Activated CD4-positive, alpha-beta T cell treated with anti-CD3 and anti-CD28 coated beads for 36 hours (primary cell): ENCODE measurements around the gene SEC23A. TPM values are rescaled to one million over a fixed set of nuclear protein-coding genes. Genes with fewer than 3 reads are reported as not detected.
"Not testable (repeated sequence)": the region's sequence is repeated elsewhere in the genome, so short reads cannot be mapped to it uniquely, and the experiment has no call there.

Source experiments
- ATAC-seq: fragments of 200-7000 bp; cut with Tn5 transposase; one replicate; pipeline ENCODE4 v1.10.0; 2021; ENCODE audit warnings: mild to moderate bottlenecking, moderate library complexity
- CTCF ChIA-PET: fragments of 350-600 bp; sonication (Branson Sonifier 250); formaldehyde crosslinking; loops from one replicate; lab custom pipeline; 2021; ENCODE audit warnings: antibody characterized with exemption; lab: Charles Lee
- POLR2A ChIA-PET: fragments of 350-600 bp; sonication (Branson Sonifier 250); formaldehyde crosslinking; loops from one replicate; lab custom pipeline; 2021; ENCODE audit warnings: antibody characterized with exemption, inconsistent platforms; lab: Charles Lee
- DNase-seq: peaks from one replicate; pipeline ENCODE4 v3.0.0-alpha.2; 2020
- H3K27ac Mint-ChIP-seq: one replicate; pipeline ENCODE4 v1.8.0; 2021; ENCODE audit warnings: mixed read lengths
- H3K27me3 Mint-ChIP-seq: one replicate; pipeline ENCODE4 v1.8.0; 2021; ENCODE audit warnings: mixed read lengths
- H3K36me3 Mint-ChIP-seq: one replicate; pipeline ENCODE4 v1.8.0; 2021; ENCODE audit warnings: low read depth, mixed read lengths
- H3K4me1 Mint-ChIP-seq: one replicate; pipeline ENCODE4 v1.8.0; 2021; ENCODE audit warnings: mixed read lengths
- H3K4me3 Mint-ChIP-seq: one replicate; pipeline ENCODE4 v1.8.0; 2021; ENCODE audit warnings: mild to moderate bottlenecking, moderate library complexity, mixed read lengths
- H3K9me3 Mint-ChIP-seq: one replicate; pipeline ENCODE4 v1.8.0; 2021; ENCODE audit warnings: low read depth, mixed read lengths
- intact Hi-C, 2 experiments: fragments of 100-400 bp; cut with DNase I in 1 of 2; cut with micrococcal nuclease in 1 of 2; formaldehyde crosslinking; loops; one replicate each; pipeline versions ENCODE4 v1.14.2 to v1.15.1; 2022 to 2024; cut with DNase I, micrococcal nuclease
- total RNA-seq, 2 experiments: library from RNA; stranded (reverse); gene quantifications; one replicate each; pipeline ENCODE4 v1.2.3, GENCODE V29; 2021

SEC23A gene
- total RNA-seq, 2 experiments from 2014 or later, result 49.6 to 72.8 TPM

GRCh38 chr14:39091716-39092115 is 11.3 kb downstream of the SEC23A start:
- peak overlapping the region; percentile 53 for H3K27ac Mint-ChIP-seq
- no peak overlapping the region for H3K4me3 Mint-ChIP-seq
- CTCF ChIA-PET, result interaction anchor here (0.7 kb wide), 1 partner anchor 72 kb away, joined by 3 read pairs; no protein-coding TSS in a partner anchor
- no peaks in the 10 kb centered on the region for H3K27me3 Mint-ChIP-seq
- POLR2A ChIA-PET, result no interaction called here
- H3K4me1 Mint-ChIP-seq, result peaks cover 39% of the 10 kb centered on the region
- no peaks in the 10 kb centered on the region for H3K9me3 Mint-ChIP-seq
- intact Hi-C loops, result no loop called here
- no peak for DNase-seq
- ATAC-seq, result peak; percentile 76
- H3K36me3 Mint-ChIP-seq, result peaks cover 44% of the 10 kb centered on the region

- peaks cover 36% of the 10 kb centered on the region for H3K4me1 Mint-ChIP-seq
- ChIA-PET CTCF (interaction anchor here (0.6 to 1.0 kb wide), 2 partner anchors 17 to 356 kb away, joined by 3 read pairs; no protein-coding TSS in a partner anchor), POLR2A (no interaction called here)
- no peaks in the 10 kb centered on the region for H3K9me3 Mint-ChIP-seq
- no peak for ATAC-seq
- H3K4me3 Mint-ChIP-seq, result no peak overlapping the region
- peaks cover 50% of the 10 kb centered on the region for H3K36me3 Mint-ChIP-seq
- no peaks in the 10 kb centered on the region for H3K27me3 Mint-ChIP-seq
- peak overlapping the region; percentile 24 for H3K27ac Mint-ChIP-seq
- intact Hi-C loops, result no loop called here
- DNase-seq, result no peak
These were observed 12.4 kb downstream of the SEC23A start for GRCh38 chr14:39090548-39091111.

DNA sequence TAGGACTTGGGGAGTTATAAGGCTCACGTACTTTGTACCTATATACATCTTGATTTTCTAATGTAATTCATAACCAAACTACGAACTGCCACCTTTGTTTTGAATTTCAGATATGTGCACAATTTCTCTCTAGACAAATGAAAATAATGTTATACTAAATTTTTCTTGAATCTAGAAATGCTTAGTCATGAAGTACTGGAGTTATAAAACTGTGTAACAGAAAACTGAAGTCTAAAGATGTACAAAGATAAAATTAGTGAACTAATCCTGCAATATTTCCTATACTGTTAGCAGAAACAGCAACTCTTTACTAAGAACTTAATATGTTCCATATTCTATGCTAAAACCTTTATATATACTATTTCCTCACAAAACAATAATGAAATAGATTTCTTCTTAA is 15.5 kb downstream of the SEC23A start:
- H3K9me3 Mint-ChIP-seq, result no peaks in the 10 kb centered on the region
- ChIA-PET CTCF (no interaction called here), POLR2A (no interaction called here)
- no peaks in the 10 kb centered on the region for H3K27me3 Mint-ChIP-seq
- ATAC-seq (no peak), DNase-seq (no peak)
- intact Hi-C loops, result no loop called here
- H3K4me1 Mint-ChIP-seq, result peaks cover 23% of the 10 kb centered on the region
- no peak overlapping the region for H3K4me3 Mint-ChIP-seq
- H3K36me3 Mint-ChIP-seq, result peaks cover 50% of the 10 kb centered on the region
- H3K27ac Mint-ChIP-seq, result no peak overlapping the region

GRCh38 chr14:39085933-39086332 is 17.1 kb downstream of the SEC23A start:
- H3K27me3 Mint-ChIP-seq, result no peaks in the 10 kb centered on the region
- H3K36me3 Mint-ChIP-seq, result peaks cover 48% of the 10 kb centered on the region
- peaks cover 13% of the 10 kb centered on the region for H3K4me1 Mint-ChIP-seq
- ChIA-PET CTCF (interaction anchor here (1.0 kb wide), 1 partner anchor 48 kb away, joined by 3 read pairs; no protein-coding TSS in a partner anchor), POLR2A (no interaction called here)
- H3K27ac Mint-ChIP-seq, result peak overlapping the region; percentile 6
- DNase-seq (no peak), ATAC-seq (no peak)
- intact Hi-C loops, result no loop called here
- no peaks in the 10 kb centered on the region for H3K9me3 Mint-ChIP-seq
- H3K4me3 Mint-ChIP-seq, result no peak overlapping the region

DNA sequence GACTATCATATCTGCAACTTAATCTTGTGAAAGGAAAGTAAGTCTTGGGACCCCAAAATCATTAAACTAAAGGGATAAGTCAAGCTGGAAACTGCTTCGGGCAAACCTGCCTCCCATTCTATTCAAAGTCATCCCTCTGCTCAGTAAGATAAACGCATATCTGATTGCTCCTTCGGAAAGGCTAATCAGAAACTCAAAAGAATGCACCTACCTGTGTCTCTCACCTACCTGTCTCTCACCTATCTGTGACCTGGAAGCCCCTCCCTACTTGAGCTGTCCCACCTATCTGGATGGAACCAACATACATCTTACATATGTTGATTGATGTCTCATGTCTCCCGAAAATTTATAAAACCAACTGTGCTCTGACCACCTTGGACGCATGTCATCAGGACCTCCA is 19.9 kb downstream of the SEC23A start:
- intact Hi-C loops, result no loop called here
- Mint-ChIP-seq H3K36me3 (peaks cover 43% of the 10 kb centered on the region), H3K27me3 (no peaks in the 10 kb centered on the region), H3K27ac (no peak overlapping the region), H3K4me1 (no peaks in the 10 kb centered on the region), H3K9me3 (no peaks in the 10 kb centered on the region), H3K4me3 (no peak overlapping the region)
- DNase-seq, result no peak
- POLR2A ChIA-PET, result no interaction called here
- CTCF ChIA-PET, result no interaction called here
- ATAC-seq, result no peak

GRCh38 chr14:39080886-39081285 is 22.1 kb downstream of the SEC23A start:
- ChIA-PET CTCF (interaction anchor here (0.6 kb wide), 1 partner anchor 1819 kb away, joined by 4 read pairs; no protein-coding TSS in a partner anchor), POLR2A (no interaction called here)
- DNase-seq (no peak), ATAC-seq (no peak)
- Mint-ChIP-seq H3K27ac (no peak overlapping the region), H3K36me3 (peaks cover 45% of the 10 kb centered on the region), H3K4me1 (no peaks in the 10 kb centered on the region), H3K27me3 (no peaks in the 10 kb centered on the region), H3K4me3 (no peak overlapping the region), H3K9me3 (no peaks in the 10 kb centered on the region)
- intact Hi-C loops, result no loop called here

DNA sequence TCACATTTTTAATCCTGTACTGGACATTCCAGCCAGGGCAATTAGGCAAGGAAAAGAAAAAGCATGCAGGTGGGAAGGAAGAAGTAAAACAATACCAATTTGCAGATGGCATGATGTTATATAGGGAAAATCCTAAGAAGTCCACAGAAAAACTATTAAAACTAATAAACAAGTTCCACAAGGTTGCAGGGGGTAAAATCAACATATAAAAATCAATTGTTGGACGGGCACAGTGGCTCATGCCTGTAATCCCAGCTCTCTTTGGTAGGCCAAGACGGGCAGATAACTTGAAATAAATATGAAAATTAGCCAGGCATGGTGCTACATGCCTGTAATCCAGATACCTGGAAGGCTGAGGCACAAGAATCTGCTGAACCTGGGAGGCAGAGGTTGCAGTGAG is 31.9 kb downstream of the SEC23A start:
- H3K4me3 Mint-ChIP-seq, result no peak overlapping the region
- H3K9me3 Mint-ChIP-seq, result no peaks in the 10 kb centered on the region
- no peaks in the 10 kb centered on the region for H3K4me1 Mint-ChIP-seq
- intact Hi-C loops, result no loop called here
- H3K27me3 Mint-ChIP-seq, result no peaks in the 10 kb centered on the region
- ChIA-PET CTCF (no interaction called here), POLR2A (no interaction called here)
- DNase-seq, result no peak
- no peak for ATAC-seq
- H3K27ac Mint-ChIP-seq, result no peak overlapping the region
- H3K36me3 Mint-ChIP-seq, result peaks cover 40% of the 10 kb centered on the region

GRCh38 chr14:39069923-39070322 is 33.1 kb downstream of the SEC23A start:
- ATAC-seq (no peak), DNase-seq (no peak)
- Mint-ChIP-seq H3K36me3 (peaks cover 43% of the 10 kb centered on the region), H3K9me3 (no peaks in the 10 kb centered on the region), H3K27me3 (no peaks in the 10 kb centered on the region), H3K4me1 (no peaks in the 10 kb centered on the region), H3K4me3 (no peak overlapping the region), H3K27ac (no peak overlapping the region)
- CTCF ChIA-PET, result interaction anchor here (0.6 kb wide), 1 partner anchor 55 kb away, joined by 4 read pairs; no protein-coding TSS in a partner anchor
- intact Hi-C loops, result no loop called here
- POLR2A ChIA-PET, result no interaction called here

DNA sequence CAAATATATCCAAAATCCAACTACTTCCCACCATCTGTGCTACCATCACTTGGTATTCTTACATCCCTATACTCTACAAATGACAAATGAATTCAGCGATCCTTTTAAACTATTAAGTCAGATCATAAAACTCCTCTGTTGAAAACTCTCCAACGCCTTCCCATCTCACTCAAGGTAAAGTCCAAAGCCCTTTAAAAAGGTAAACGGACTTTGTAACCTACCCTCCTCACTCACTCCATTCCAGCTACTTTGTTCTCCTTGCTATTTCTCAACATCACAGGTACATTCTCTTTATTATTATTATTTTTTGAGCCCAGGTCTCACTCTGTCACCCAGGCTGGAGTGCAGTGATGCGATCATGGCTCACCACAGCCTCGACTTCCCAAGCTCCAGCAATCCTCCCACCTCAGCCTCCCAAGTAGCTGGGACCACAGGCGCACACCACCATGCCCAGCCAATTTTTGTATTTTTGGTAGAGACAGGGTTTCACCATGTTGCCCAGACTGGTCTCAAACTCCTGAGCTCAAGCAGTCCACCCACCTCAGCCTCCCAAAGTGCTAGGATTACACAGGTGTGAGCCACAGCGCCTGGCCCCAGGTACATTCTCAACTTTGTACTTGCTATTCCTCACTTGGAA is 33.7 kb downstream of the SEC23A start:
- intact Hi-C loops, H3K4me1 Mint-ChIP-seq, ATAC-seq, H3K4me3 Mint-ChIP-seq, H3K27ac Mint-ChIP-seq, DNase-seq, H3K27me3 Mint-ChIP-seq, POLR2A ChIA-PET, H3K9me3 Mint-ChIP-seq: not testable (repeated sequence)
- CTCF ChIA-PET, result interaction anchor here (0.5 kb wide), 1 partner anchor 14 kb away, joined by 4 read pairs; no protein-coding TSS in a partner anchor
- H3K36me3 Mint-ChIP-seq, result peaks cover 46% of the 10 kb centered on the region

DNA sequence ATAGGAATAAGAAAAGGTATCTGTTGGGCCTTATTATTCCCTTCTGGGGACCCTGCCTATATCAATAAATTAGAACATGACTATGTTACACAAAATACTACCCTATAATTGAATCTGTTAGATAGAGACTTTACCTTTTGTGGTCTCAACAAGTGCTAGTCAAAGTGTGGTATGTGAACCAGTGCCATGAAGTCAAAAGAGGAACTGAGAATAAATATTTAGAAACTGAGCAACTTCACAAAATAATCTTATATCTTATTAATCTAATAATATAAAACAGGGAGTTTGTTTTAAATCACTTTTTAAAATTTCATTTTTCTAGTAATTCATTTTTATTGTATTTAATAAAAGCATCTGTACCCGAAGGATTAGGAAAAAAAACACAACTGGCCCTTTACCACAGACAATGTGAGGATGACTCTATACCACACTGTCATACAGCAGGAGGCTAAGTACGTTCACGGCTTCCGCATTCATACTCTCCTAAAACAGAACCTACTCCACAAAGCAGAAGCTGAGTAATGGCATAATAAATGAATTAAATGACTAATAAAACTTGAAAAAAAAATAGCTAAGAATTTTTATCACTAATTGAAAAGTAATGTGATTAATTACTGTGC is 42.1 kb downstream of the SEC23A start:
- DNase-seq (no peak), ATAC-seq (no peak)
- Mint-ChIP-seq H3K4me1 (no peaks in the 10 kb centered on the region), H3K9me3 (peaks cover 7% of the 10 kb centered on the region), H3K4me3 (no peak overlapping the region), H3K27ac (no peak overlapping the region), H3K27me3 (no peaks in the 10 kb centered on the region), H3K36me3 (peaks cover 75% of the 10 kb centered on the region)
- POLR2A ChIA-PET, result no interaction called here
- intact Hi-C loops, result no loop called here
- CTCF ChIA-PET, result no interaction called here

- ATAC-seq, result no peak
These were observed 47.1 kb downstream of the SEC23A start for GRCh38 chr14:39055786-39056474.

More at GRCh38 chr14:39055786-39056474, 47.1 kb downstream of the SEC23A start:
- intact Hi-C loops, result no loop called here
- Mint-ChIP-seq H3K27ac (no peak overlapping the region), H3K36me3 (peaks cover 78% of the 10 kb centered on the region), H3K27me3 (no peaks in the 10 kb centered on the region), H3K4me1 (no peaks in the 10 kb centered on the region), H3K9me3 (peaks cover 8% of the 10 kb centered on the region), H3K4me3 (no peak overlapping the region)
- CTCF ChIA-PET, result interaction anchor here (0.6 kb wide), 1 partner anchor 510 kb away, joined by 3 read pairs; no protein-coding TSS in a partner anchor
- DNase-seq, result no peak
- POLR2A ChIA-PET, result no interaction called here
